Tibial nerve (tissue), 3 donors: ENCODE results near the gene SERPINA3.

Experiments used
- POLR2A ChIP-seq, 2 donors: fragments of 450-650 bp; IDR thresholded peaks; one replicate each; pipeline ENCODE4 v1.6.1; 2017; ENCODE audit warnings: antibody characterized with exemption in 2 of 2, mild to moderate bottlenecking in 2 of 2, moderate library complexity in 2 of 2
- TF ChIP-seq, protein P1 (sequence below), 5 experiments: fragments of 200-600 bp in 3 of 5; fragments of 450-650 bp in 2 of 5; sonication (generic) in 3 of 5; IDR thresholded peaks; one replicate each; pipeline ENCODE4 v1.5.1; 2016 to 2019; ENCODE audit warnings: antibody characterized with exemption in 5 of 5, mild to moderate bottlenecking in 3 of 5, moderate library complexity in 2 of 5

DNA sequence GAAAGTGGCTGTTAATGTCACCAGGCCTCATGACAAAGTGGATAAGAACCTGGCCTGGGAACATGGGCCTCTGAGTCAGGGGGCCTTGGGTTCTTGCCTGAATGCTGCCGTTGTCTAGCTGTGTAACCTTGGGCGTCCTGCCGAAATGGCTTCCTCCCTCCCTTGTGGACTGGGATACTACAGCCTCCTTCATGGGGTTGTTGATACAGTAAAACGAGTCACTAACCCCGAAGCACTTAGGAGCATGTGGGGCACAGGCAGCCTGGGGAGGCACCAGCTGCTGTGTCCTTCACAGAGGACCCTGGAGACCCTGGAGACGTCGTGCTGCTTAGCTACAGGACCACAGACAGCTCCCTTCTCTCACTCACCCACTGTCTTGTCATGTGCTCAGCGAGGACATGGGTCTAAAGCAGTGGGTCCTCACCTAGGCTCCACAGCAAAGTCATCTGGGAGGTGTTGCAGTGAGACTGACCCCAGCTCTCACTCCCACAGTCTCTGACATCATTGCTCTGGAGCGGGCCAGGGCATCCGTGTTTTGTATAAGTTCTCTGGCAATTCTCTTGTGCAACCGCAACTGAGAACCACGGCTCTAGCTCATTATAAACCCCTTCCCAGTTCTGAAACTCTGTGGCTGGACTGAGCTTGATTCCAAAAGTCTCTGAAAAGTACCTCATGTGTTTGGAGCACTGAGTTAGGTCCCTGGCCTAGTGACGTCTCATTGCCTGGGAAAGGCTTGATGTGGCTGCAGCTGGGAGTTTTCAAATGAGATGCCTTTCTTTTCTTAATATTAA lies 42.1 kb downstream of the SERPINA3 start:
- no peak for TF ChIP-seq POLR2A (IDR thresholded peaks at IDR 0.05)
- TF ChIP-seq, protein P1, sequence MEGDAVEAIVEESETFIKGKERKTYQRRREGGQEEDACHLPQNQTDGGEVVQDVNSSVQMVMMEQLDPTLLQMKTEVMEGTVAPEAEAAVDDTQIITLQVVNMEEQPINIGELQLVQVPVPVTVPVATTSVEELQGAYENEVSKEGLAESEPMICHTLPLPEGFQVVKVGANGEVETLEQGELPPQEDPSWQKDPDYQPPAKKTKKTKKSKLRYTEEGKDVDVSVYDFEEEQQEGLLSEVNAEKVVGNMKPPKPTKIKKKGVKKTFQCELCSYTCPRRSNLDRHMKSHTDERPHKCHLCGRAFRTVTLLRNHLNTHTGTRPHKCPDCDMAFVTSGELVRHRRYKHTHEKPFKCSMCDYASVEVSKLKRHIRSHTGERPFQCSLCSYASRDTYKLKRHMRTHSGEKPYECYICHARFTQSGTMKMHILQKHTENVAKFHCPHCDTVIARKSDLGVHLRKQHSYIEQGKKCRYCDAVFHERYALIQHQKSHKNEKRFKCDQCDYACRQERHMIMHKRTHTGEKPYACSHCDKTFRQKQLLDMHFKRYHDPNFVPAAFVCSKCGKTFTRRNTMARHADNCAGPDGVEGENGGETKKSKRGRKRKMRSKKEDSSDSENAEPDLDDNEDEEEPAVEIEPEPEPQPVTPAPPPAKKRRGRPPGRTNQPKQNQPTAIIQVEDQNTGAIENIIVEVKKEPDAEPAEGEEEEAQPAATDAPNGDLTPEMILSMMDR (IDR thresholded peaks at IDR 0.05): no peak
